MCF 10A (cell line): ENCODE data around the gene GPR83. TPM values are rescaled to one million over a fixed set of nuclear protein-coding genes. Genes with fewer than 3 reads are reported as not detected.

Experiments used
- BruUV-seq: library from RNA; stranded (reverse); fragments of 400-500 nt; replicated peaks from 2 replicates; lab custom pipeline; 2021; lab: Mats Ljungman, UMichigan
- CTCF ChIA-PET: fragments of 300-600 bp; sonication (Branson Sonifier 250); formaldehyde crosslinking; extraction: SDS; loops from one replicate; lab custom pipeline; 2021; ENCODE audit warnings: antibody characterized with exemption, inconsistent platforms; lab: Yijun Ruan, JAX
- POLR2A ChIA-PET: fragments of 300-600, 350-650 bp; sonication (Branson Sonifier 250); formaldehyde crosslinking; extraction: SDS; loops from one replicate; lab custom pipeline; 2020; ENCODE audit warnings: antibody characterized with exemption, inconsistent platforms; lab: Yijun Ruan, JAX
- DNase-seq: peaks from one replicate; pipeline ENCODE4 v3.0.0-alpha.2; 2018; ENCODE audit not compliant: unreplicated experiment
- H3K27ac Mint-ChIP-seq: one replicate; pipeline ENCODE4 v1.8.0; 2022; ENCODE audit warnings: mild to moderate bottlenecking, low read depth, mixed read lengths; ENCODE audit not compliant: unreplicated experiment
- H3K27me3 Mint-ChIP-seq: one replicate; pipeline ENCODE4 v1.8.0; 2022; ENCODE audit warnings: mixed read lengths; ENCODE audit not compliant: insufficient read depth, unreplicated experiment
- H3K36me3 Mint-ChIP-seq: one replicate; pipeline ENCODE4 v1.8.0; 2022; ENCODE audit warnings: mild to moderate bottlenecking, moderate library complexity, mixed read lengths; ENCODE audit not compliant: insufficient read depth, unreplicated experiment
- H3K4me1 Mint-ChIP-seq: one replicate; pipeline ENCODE4 v1.8.0; 2022; ENCODE audit warnings: mixed read lengths; ENCODE audit not compliant: insufficient read depth, unreplicated experiment
- H3K4me3 Mint-ChIP-seq: one replicate; pipeline ENCODE4 v1.8.0; 2022; ENCODE audit warnings: mild to moderate bottlenecking, moderate library complexity, mixed read lengths; ENCODE audit not compliant: unreplicated experiment
- H3K9me3 Mint-ChIP-seq: one replicate; pipeline ENCODE4 v1.8.0; 2022; ENCODE audit warnings: mixed read lengths; ENCODE audit not compliant: unreplicated experiment
- intact Hi-C: fragments of 100-400 bp; cut with micrococcal nuclease; formaldehyde crosslinking; loops from 2 replicates; pipeline ENCODE4 v1.14.1; 2022
- total RNA-seq: library from RNA; stranded (reverse); gene quantifications from 2 replicates; pipeline ENCODE4 v1.2.3, GENCODE V29; 2022
- TF ChIP-seq, protein P1 (sequence below): fragments of 200-600 bp; IDR thresholded peaks from one replicate; pipeline ENCODE4 v1.8.0; 2022; ENCODE audit warnings: antibody characterized with exemption, mild to moderate bottlenecking; ENCODE audit not compliant: unreplicated experiment

The GPR83 gene
- total RNA-seq, 1 experiment from 2014 or later, result not detected

DNA sequence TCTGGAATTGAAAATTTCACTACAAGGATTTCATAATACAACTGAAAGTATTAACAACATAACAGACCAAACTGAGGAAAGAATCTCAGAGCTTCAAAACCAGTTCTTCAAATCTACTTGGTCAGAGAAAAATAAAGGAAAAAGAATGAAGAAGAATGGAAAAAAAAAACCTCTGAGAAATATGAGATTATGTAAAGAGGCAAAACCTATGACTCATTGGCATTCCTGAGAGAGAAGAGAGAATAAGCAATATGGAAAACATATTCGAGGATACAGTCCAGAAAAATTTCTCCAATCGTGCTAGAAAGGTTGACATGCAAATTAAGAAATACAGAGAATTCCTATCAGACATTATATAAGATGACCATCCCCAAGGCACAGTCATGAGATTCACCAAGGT lies 23.4 kb upstream of the GPR83 start:
- H3K4me1 Mint-ChIP-seq, result peaks cover 17% of the 10 kb centered on the region
- no peak overlapping the region for H3K27ac Mint-ChIP-seq
- peak; percentile 29 for DNase-seq
- TF ChIP-seq, protein P1, sequence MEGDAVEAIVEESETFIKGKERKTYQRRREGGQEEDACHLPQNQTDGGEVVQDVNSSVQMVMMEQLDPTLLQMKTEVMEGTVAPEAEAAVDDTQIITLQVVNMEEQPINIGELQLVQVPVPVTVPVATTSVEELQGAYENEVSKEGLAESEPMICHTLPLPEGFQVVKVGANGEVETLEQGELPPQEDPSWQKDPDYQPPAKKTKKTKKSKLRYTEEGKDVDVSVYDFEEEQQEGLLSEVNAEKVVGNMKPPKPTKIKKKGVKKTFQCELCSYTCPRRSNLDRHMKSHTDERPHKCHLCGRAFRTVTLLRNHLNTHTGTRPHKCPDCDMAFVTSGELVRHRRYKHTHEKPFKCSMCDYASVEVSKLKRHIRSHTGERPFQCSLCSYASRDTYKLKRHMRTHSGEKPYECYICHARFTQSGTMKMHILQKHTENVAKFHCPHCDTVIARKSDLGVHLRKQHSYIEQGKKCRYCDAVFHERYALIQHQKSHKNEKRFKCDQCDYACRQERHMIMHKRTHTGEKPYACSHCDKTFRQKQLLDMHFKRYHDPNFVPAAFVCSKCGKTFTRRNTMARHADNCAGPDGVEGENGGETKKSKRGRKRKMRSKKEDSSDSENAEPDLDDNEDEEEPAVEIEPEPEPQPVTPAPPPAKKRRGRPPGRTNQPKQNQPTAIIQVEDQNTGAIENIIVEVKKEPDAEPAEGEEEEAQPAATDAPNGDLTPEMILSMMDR, result no peak
- no peak overlapping the region for H3K4me3 Mint-ChIP-seq
- intact Hi-C loops, result no loop called here
- ChIA-PET POLR2A (no interaction called here), CTCF (interaction anchor here (0.9 to 2.8 kb wide), 7 partner anchors 9 to 529 kb away, joined by 3 to 9 read pairs (median 5); no protein-coding TSS in a partner anchor)
- BruUV-seq, result no TSS peak
- no peaks in the 10 kb centered on the region for H3K27me3 Mint-ChIP-seq
- H3K9me3 Mint-ChIP-seq, result no peaks in the 10 kb centered on the region
- H3K36me3 Mint-ChIP-seq, result peaks cover 36% of the 10 kb centered on the region

DNA sequence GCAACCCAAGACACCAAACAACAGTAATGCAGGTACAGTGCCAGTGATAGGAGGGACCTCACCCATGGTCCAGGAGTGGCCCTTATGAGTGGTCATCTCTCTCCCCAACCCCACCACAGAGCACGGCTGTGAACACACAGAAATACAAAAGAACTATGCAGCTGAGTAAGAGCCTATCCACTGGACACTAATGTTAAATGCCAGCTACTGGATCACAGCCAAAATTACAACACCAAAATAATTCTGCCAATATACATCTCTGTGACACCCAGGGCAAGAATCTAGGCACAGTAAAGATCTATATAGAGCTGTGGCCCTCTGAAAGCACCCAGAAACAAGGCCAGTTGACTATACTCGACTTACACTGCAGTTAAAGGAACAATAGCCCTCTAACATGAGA lies 22.8 kb upstream of the GPR83 start:
- H3K4me3 Mint-ChIP-seq, result no peak overlapping the region
- DNase-seq, result peak; percentile 47
- no peak overlapping the region for H3K27ac Mint-ChIP-seq
- H3K27me3 Mint-ChIP-seq, result no peaks in the 10 kb centered on the region
- BruUV-seq, result no TSS peak
- H3K9me3 Mint-ChIP-seq, result no peaks in the 10 kb centered on the region
- ChIA-PET POLR2A (no interaction called here), CTCF (interaction anchor here (0.7 to 2.8 kb wide), 7 partner anchors 10 to 529 kb away, joined by 3 to 9 read pairs (median 5); no protein-coding TSS in a partner anchor)
- TF ChIP-seq, protein P1, result no peak
- peaks cover 30% of the 10 kb centered on the region for H3K36me3 Mint-ChIP-seq
- H3K4me1 Mint-ChIP-seq, result peaks cover 17% of the 10 kb centered on the region
- intact Hi-C loops, result no loop called here

DNA sequence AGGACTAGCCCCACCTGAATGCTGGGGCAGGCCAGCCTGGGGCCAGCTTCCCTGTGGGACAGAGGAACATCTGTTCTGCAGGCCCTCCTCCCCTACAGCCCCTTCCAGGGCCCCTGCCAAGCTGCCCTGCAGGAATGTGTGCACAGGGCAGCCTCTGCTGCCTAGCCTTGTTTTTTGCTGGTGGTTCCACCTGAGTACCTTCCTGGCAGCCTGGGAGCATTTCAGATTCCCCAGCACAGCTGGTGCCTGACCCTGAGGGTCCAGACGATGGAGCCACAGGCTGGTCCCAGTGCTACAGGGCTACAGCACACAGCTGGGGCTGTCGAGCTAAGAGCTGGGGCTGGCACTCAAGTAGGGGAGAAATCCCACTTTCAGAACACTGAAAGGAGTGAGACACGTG lies 22.3 kb upstream of the GPR83 start:
- H3K4me1 Mint-ChIP-seq, result peaks cover 17% of the 10 kb centered on the region
- no TSS peak for BruUV-seq
- H3K27ac Mint-ChIP-seq, result no peak overlapping the region
- H3K27me3 Mint-ChIP-seq, result no peaks in the 10 kb centered on the region
- peaks cover 26% of the 10 kb centered on the region for H3K36me3 Mint-ChIP-seq
- no peak for DNase-seq
- intact Hi-C loops, result no loop called here
- H3K4me3 Mint-ChIP-seq, result no peak overlapping the region
- ChIA-PET CTCF (interaction anchor here (1.0 to 2.8 kb wide), 7 partner anchors 18 to 528 kb away, joined by 3 to 9 read pairs (median 6); no protein-coding TSS in a partner anchor), POLR2A (no interaction called here)
- TF ChIP-seq, protein P1, result no peak
- no peaks in the 10 kb centered on the region for H3K9me3 Mint-ChIP-seq

DNA sequence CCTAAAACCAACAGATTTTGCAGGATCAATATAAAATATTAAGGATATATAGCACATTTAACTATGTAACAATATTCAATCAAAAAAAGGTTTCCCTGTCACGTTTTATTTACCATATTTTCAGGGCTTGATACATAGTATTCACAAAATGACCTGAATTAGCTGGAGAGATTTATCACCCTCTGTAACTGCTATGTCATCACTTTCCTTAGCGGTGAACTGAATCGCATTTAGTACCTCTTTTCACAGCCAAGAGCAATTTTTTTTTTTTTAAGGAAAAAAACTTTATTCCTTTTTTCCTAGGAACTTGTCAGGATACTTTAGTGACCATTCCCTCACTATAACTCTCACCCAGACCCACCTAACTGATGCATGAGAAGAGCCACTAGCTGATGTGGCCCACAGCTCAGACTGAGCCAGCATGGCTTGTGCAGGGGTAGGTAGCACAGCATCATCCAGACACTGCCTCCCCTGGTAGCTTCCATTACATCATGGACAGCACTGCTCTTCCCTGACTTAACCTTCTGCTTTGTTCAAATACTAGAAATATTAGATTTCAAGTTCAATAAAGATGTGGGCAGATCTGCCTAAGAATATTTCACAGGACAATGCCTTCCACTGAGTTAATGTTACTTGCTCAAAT lies 17.0 kb upstream of the GPR83 start:
- no peaks in the 10 kb centered on the region for H3K27me3 Mint-ChIP-seq
- no peak overlapping the region for H3K27ac Mint-ChIP-seq
- no peaks in the 10 kb centered on the region for H3K4me1 Mint-ChIP-seq
- POLR2A ChIA-PET, result no interaction called here
- TF ChIP-seq, protein P1, result no peak
- DNase-seq, result no peak
- intact Hi-C loops, result no loop called here
- no peak overlapping the region for H3K4me3 Mint-ChIP-seq
- H3K36me3 Mint-ChIP-seq, result peaks cover 17% of the 10 kb centered on the region
- no TSS peak for BruUV-seq
- CTCF ChIA-PET, result interaction anchor here (0.6 to 7.3 kb wide), 13 partner anchors 10 to 808 kb away, joined by 3 to 110 read pairs (median 4); no protein-coding TSS in a partner anchor
- no peaks in the 10 kb centered on the region for H3K9me3 Mint-ChIP-seq
